ENCODE results near the gene SMIM5. TPM values are rescaled to one million over a fixed set of nuclear protein-coding genes. Genes with fewer than 3 reads are reported as not detected.

SMIM5 gene
- total RNA-seq, 4 donors from 2014 or later, result 17.3 to 41.1 (median 25.0) TPM

DNA sequence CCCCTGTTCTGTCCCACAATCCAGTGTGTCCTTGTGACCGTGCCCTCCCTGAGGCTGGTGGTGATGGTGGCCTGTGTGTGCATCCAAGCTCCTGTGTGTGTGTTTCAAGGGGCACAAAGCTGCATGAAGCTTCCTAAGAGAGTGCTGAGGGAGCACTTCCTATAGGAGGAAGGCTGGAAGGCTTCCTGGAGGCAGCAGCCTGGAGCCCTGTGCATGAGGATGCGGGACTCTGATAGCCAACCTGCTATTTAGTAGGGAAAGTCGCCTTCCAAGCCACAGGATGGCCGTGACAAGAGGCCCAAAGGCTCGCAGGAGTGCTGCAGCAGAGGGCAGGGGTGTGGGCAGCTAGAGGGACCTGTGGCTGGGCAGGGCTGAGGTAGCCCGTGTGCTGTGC, 37.3 kb upstream of the SMIM5 start:
- WGBS, 2 donors, result 80 to 81% methylated on average over 5 to 6 of the region's 6 CpGs
- Histone ChIP-seq H3K36me3 (peaks cover 0 to 37% (median 0%) of the 10 kb centered on the region in 3 donors), H3K27ac (no peak overlapping the region), H3K4me1 (peaks cover 0 to 1% (median 0%) of the 10 kb centered on the region in 4 donors), H3K4me3 (no peak overlapping the region), H3K27me3 (no peaks in the 10 kb centered on the region), H3K9me3 (no peaks in the 10 kb centered on the region)
- TF ChIP-seq EP300 (IDR thresholded peaks at IDR 0.05), result no peak
- no peak for DNase-seq (ENCODE audit: low spot score in 2 of 2)

DNA sequence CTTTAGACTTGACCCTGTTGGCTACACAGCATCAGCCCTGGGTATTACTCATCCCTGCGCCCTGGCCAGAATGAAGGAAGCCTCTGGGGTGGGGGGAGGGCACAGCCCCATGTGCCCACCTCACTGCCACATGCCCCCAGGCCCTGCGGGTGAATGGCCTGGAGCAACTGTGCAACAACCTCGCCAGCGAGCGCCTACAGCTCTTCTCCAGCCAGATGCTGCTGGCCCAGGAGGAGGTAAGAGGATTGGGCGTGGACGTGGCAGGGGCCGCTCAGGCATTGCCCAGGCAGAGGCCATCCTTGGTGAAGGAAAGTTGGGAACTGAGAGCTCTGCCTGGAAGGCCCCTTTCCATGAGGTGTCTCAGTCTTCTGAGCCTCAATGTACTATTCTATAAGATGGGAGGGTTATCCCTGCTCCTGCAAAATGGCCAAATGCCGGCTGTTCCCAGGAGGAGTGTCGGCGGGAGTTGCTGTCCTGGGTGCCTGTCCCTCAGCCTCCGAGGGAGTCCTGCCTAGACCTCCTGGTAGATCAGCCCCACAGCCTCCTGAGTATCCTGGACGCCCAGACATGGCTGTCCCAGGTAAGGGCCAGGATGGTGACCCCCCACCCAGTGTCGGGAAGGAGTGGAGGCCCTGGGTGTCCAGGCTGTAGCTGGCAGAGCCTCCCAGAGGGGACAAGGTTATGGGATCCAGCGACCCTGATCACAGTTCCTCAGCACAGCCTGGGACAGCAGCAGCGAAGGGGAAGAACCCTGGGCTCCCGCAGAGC, 36.7 kb upstream of the SMIM5 start:
- no peak overlapping the region for H3K27ac ChIP-seq
- H3K4me1 ChIP-seq, result peaks cover 0 to 7% (median 0%) of the 10 kb centered on the region in 4 donors
- no peak overlapping the region for H3K4me3 ChIP-seq
- 82 to 89% methylated on average over 14 to 17 of the region's 17 CpGs for WGBS, 2 donors
- H3K27me3 ChIP-seq, result no peaks in the 10 kb centered on the region
- peaks cover 0 to 32% (median 0%) of the 10 kb centered on the region in 3 donors for H3K36me3 ChIP-seq
- no peak for DNase-seq (ENCODE audit: low spot score in 2 of 2)
- TF ChIP-seq POLR2A (IDR thresholded peaks at IDR 0.05) (no peak), EP300 (IDR thresholded peaks at IDR 0.05) (no peak)
- TF ChIP-seq, protein P1, sequence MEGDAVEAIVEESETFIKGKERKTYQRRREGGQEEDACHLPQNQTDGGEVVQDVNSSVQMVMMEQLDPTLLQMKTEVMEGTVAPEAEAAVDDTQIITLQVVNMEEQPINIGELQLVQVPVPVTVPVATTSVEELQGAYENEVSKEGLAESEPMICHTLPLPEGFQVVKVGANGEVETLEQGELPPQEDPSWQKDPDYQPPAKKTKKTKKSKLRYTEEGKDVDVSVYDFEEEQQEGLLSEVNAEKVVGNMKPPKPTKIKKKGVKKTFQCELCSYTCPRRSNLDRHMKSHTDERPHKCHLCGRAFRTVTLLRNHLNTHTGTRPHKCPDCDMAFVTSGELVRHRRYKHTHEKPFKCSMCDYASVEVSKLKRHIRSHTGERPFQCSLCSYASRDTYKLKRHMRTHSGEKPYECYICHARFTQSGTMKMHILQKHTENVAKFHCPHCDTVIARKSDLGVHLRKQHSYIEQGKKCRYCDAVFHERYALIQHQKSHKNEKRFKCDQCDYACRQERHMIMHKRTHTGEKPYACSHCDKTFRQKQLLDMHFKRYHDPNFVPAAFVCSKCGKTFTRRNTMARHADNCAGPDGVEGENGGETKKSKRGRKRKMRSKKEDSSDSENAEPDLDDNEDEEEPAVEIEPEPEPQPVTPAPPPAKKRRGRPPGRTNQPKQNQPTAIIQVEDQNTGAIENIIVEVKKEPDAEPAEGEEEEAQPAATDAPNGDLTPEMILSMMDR (IDR thresholded peaks at IDR 0.05), result no peak
- no peaks in the 10 kb centered on the region for H3K9me3 ChIP-seq

DNA sequence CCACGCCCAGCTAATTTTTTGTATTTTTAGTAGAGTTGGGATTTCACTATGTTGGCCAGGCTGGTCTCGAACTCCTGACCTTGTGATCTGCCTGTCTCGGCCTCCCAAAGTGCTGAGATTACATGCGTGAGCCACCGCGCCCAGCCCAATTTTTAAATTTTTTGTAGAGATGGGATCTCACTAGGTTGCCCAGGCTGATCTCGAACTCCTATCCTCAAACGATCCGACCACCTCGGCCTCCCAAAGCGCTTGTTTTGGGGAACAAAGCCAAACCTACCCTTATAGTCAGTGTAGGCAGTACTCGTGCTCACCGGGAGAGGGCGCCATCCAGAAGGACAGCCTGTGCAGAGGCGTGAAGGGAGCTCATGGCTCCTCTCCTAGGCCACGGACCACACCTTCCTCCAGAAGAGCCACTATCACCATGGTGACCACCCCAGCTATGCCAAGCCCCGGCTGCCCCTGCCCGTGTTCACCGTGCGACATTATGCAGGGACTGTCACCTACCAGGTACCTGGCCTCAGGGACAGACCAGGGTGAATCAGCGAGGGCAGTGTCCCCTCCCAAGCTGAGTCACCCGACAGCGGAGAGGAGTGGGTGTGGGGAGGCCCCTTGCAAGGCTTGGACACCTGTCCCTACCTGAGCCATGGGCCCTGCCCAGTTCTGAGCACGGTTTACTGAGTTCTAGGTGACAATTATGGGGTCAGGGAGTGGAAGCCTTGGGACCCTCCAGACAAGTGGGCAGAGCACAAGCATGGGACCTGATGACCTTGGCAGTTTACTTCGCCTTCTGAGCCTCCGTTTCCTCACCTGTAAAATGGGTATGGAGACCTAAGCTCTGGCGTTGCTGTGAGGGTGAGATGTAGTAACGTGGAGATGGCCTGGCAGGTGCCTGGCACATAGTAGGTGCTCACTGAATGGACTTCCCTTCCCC, 31.9 kb upstream of the SMIM5 start:
- no peak for TF ChIP-seq EP300 (IDR thresholded peaks at IDR 0.05)
- TF ChIP-seq, protein P1 (IDR thresholded peaks at IDR 0.05), result peak; percentile 54 to 74 (median 62)
- H3K4me1 ChIP-seq, result peaks cover 0 to 21% (median 0%) of the 10 kb centered on the region in 4 donors
- peak; percentile 47 to 54 for DNase-seq (ENCODE audit: low spot score in 2 of 2)
- H3K36me3 ChIP-seq, result peaks cover 0 to 29% (median 0%) of the 10 kb centered on the region in 3 donors
- WGBS, 2 donors, result 62 to 65% methylated on average over 28 of the region's 28 CpGs
- H3K27me3 ChIP-seq, result no peaks in the 10 kb centered on the region
- no peak overlapping the region for H3K27ac ChIP-seq
- H3K4me3 ChIP-seq, result no peak overlapping the region
- H3K9me3 ChIP-seq, result no peaks in the 10 kb centered on the region

DNA sequence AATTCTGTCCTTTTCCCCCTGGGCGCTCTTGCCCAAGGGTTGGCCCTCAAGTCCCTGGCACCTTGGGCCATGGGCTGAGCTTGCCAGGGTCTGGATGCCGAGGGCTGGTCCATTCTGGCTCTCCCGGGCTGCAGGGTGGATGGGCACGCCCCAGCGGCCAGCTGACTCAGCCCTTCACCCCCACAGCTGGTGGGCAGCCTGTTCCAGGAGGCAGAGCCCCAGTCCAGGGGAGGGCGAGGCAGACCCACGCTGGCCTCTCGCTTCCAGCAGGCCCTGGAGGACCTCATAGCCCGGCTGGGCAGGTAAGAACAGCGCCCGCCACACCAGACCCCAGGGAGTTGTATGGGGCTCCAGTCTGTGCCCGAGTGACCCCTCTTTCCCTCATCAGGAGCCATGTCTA, 30.6 kb upstream of the SMIM5 start:
- TF ChIP-seq EP300 (IDR thresholded peaks at IDR 0.05) (no peak), POLR2A (IDR thresholded peaks at IDR 0.05) (no peak)
- TF ChIP-seq, protein P1 (IDR thresholded peaks at IDR 0.05), result no peak
- WGBS, 2 donors, result 74 to 76% methylated on average over 9 to 12 of the region's 12 CpGs
- peaks cover 0 to 21% (median 0%) of the 10 kb centered on the region in 4 donors for H3K4me1 ChIP-seq
- H3K27me3 ChIP-seq, result no peaks in the 10 kb centered on the region
- H3K36me3 ChIP-seq, result peaks cover 0 to 32% (median 0%) of the 10 kb centered on the region in 3 donors
- H3K9me3 ChIP-seq, result no peaks in the 10 kb centered on the region
- H3K27ac ChIP-seq, result no peak overlapping the region
- no peak overlapping the region for H3K4me3 ChIP-seq
- DNase-seq (ENCODE audit: low spot score in 2 of 2), result no peak

DNA sequence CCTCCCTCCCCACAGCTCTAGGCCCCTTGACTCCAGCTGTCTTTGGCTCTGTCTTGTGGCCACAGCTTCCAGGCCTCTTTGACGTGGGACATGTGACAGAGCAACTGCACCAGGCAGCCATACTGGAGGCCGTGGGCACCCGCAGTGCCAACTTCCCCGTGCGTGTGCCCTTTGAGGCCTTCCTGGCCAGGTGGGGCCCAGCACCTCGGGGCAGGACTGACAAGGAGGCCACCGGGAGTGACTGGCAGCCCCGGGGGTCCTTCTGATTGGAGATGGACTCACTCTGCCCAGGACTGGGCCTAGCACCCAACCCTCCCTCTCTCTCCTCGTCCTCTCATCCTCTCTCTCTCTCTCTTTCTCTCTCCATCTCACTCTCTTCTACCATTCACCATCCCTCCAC, 30.1 kb upstream of the SMIM5 start:
- DNase-seq (ENCODE audit: low spot score in 2 of 2), result no peak
- no peak overlapping the region for H3K27ac ChIP-seq
- no peaks in the 10 kb centered on the region for H3K27me3 ChIP-seq
- H3K9me3 ChIP-seq, result no peaks in the 10 kb centered on the region
- H3K36me3 ChIP-seq, result peaks cover 0 to 37% (median 0%) of the 10 kb centered on the region in 3 donors
- WGBS, 2 donors, result 76 to 81% methylated on average over 9 of the region's 9 CpGs
- H3K4me1 ChIP-seq, result peaks cover 0 to 21% (median 0%) of the 10 kb centered on the region in 4 donors
- no peak overlapping the region for H3K4me3 ChIP-seq
- TF ChIP-seq POLR2A (IDR thresholded peaks at IDR 0.05) (no peak), EP300 (IDR thresholded peaks at IDR 0.05) (no peak)
- TF ChIP-seq, protein P1 (IDR thresholded peaks at IDR 0.05), result no peak
